ENCODE data around the gene CNOT3. TPM values are rescaled to one million over a fixed set of nuclear protein-coding genes. Genes with fewer than 3 reads are reported as not detected.

CNOT3 gene
- total RNA-seq, 1 experiment from 2014 or later = 91.2 TPM

- Histone ChIP-seq H3K18ac (ENCODE audit: insufficient read length, low read depth, low read length) (peak within 1 kb of the TSS; percentile 96), H3K27me3 (ENCODE audit: insufficient read depth, low read length) (no peaks in the 10 kb centered on the region), H3K4ac (ENCODE audit: low read depth, low read length) (no peak within 1 kb of the TSS), H2BK12ac (ENCODE audit: insufficient read length, low read depth, low read length) (no peak within 1 kb of the TSS), H2AFZ (ENCODE audit: low read length) (peak within 1 kb of the TSS; percentile 90), H3K4me1 (ENCODE audit: insufficient read depth, low read length) (no peaks in the 10 kb centered on the region; the same call in 1 of the 2 replicates), H4K20me1 (ENCODE audit: control insufficient read depth, insufficient read depth, insufficient read length) (no peaks in the 10 kb centered on the region), H2AK5ac (ENCODE audit: insufficient read length, low read length) (no peak within 1 kb of the TSS), H2BK15ac (ENCODE audit: low read depth, low read length) (no peak within 1 kb of the TSS), H3K27ac (ENCODE audit: insufficient read length, low read depth, low read length) (no peak within 1 kb of the TSS), H3K23ac (ENCODE audit: insufficient read length, low read depth, low read length) (no peak within 1 kb of the TSS), H3K79me1 (ENCODE audit: insufficient read depth, low read depth, low read length, poor library complexity, severe bottlenecking) (peaks cover 7% of the 10 kb centered on the region), H3K56ac (ENCODE audit: insufficient read length, low read depth, low read length) (no peak within 1 kb of the TSS), H3K14ac (ENCODE audit: insufficient read depth, low read length) (peak within 1 kb of the TSS; percentile 97), H3K79me2 (ENCODE audit: insufficient read depth, low read length) (no peaks in the 10 kb centered on the region; the same call in 1 of the 2 replicates), H2BK5ac (ENCODE audit: insufficient read length, low read length) (peak within 1 kb of the TSS; percentile 79), H3K4me2 (ENCODE audit: insufficient read depth, insufficient read length, low read length) (peak within 1 kb of the TSS; percentile 85), H4K91ac (ENCODE audit: insufficient read length, low read depth, low read length) (no peak within 1 kb of the TSS), H2BK20ac (ENCODE audit: low read depth, low read length, poor library complexity, severe bottlenecking) (no peak within 1 kb of the TSS), H3K9ac (ENCODE audit: extremely low read depth, insufficient read length, low read length) (peak within 1 kb of the TSS; percentile 90), H3T11ph (ENCODE audit: low read length) (no peak within 1 kb of the TSS), H4K8ac (replicated peaks; ENCODE audit: insufficient read length, low read depth, low read length) (no peak within 1 kb of the TSS), H3K9me3 (ENCODE audit: control insufficient read depth, low read depth, low read length) (no peaks in the 10 kb centered on the region), H2BK120ac (ENCODE audit: low read depth, low read length, poor library complexity, severe bottlenecking) (no peak within 1 kb of the TSS), H3K23me2 (ENCODE audit: insufficient read length, low read depth, low read length, poor library complexity, severe bottlenecking) (peaks cover 7% of the 10 kb centered on the region), H4K5ac (ENCODE audit: insufficient read length, low read depth, low read length) (peak within 1 kb of the TSS; percentile 50)
- peaks cover 9 to 18% of the 10 kb centered on the region in 2 experiments for H3K4me1 Mint-ChIP-seq
- DNase-seq = peak; percentile 96
- H3K27me3 Mint-ChIP-seq (ENCODE audit: low read depth) = peaks cover 1% of the 10 kb centered on the region
- peaks cover 17 to 51% (median 49%) of the 10 kb centered on the region in 3 experiments for H3K36me3 Mint-ChIP-seq (ENCODE audit: insufficient read depth in 1 of 3, low read depth in 3 of 3)
- WGBS (ENCODE audit: extremely low coverage, insufficient read length, low lambda C conversion rate) = no CpG with 5 or more reads among the region's 60 CpGs
- no peak for TF ChIP-seq CTCF (conservative IDR thresholded peaks at IDR 0.05)
- H3K4me3 Mint-ChIP-seq = peak within 1 kb of the TSS; percentile 82 to 94
- peak within 1 kb of the TSS; percentile 93 to 99 (median 94) for H3K27ac Mint-ChIP-seq
- H3K9me3 Mint-ChIP-seq = peaks cover 0 to 7% of the 10 kb centered on the region in 2 experiments; a peak in 2 of 5 replicates
These were observed 22.2 kb upstream of the CNOT3 start, which contains the start of the genes PRPF31 and TFPT for GRCh38 chr19:54115109-54116063. PRPF31 (plus strand) TSS chr19:54115754; CDS start chr19:54118279, 2,525 bp downstream. TFPT (minus strand) TSS chr19:54115657; CDS start chr19:54115269, 388 bp downstream.

Data from H9 (cell line).